ENCODE measurements around the gene KLHL29.

DNA sequence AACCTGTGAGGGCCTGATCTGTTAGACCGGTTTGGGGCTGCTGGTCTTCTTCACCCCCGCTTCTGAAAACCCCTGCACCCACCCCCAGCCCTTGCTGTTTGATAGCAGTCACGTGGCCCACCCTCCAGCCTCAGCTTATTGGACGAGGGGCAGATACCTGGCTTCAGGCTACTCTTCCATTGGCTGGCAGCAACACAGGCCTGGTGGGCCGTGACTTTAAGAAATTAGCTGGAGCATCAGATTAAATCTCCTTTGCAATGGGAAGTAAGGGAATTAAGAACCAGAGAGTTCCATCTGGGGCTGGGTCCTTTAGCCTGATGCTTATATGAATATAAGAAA, 107.3 kb downstream of the KLHL29 start:
- TF ChIP-seq CTCF (IDR thresholded peaks at IDR 0.05 in 2 of 3, conservative IDR thresholded peaks at IDR 0.05 in 1 of 3; ENCODE audit: borderline replicate concordance in 1 of 3, insufficient read depth in 1 of 3, low read depth in 2 of 3, low read length in 2 of 3): no peak
- TF ChIP-seq POLR2A (IDR thresholded peaks at IDR 0.05; ENCODE audit: borderline replicate concordance, extremely low read depth, insufficient read depth, insufficient read length): no peak
- TF ChIP-seq ATF3 (IDR thresholded peaks at IDR 0.05): no peak
- TF ChIP-seq RAD21 (IDR thresholded peaks at IDR 0.05; ENCODE audit: low read depth): no peak
- no peak for TF ChIP-seq EGR1 (IDR thresholded peaks at IDR 0.05; ENCODE audit: low read depth)
